Cardiac muscle cell (in vitro differentiated cells and primary cell): ENCODE measurements around the gene ECT2. TPM values are rescaled to one million over a fixed set of nuclear protein-coding genes. Genes with fewer than 3 reads are reported as not detected.

Experiments used
- DNase-seq, 2 donors: peaks; one replicate each; pipeline versions ENCODE4 v3.0.0 to v3.0.0-alpha.2; 2010 to 2017; ENCODE audit warnings: low read depth in 1 of 2, low spot score in 1 of 2
- H3K27ac ChIP-seq: fragments of 200-600 bp; sonication (generic); 2 replicates; pipeline ENCODE4 v1.5.1; 2016
- H3K27me3 ChIP-seq: fragments of 200-600 bp; sonication (generic); 2 replicates; pipeline ENCODE4 v1.6.0; 2016; ENCODE audit warnings: control low read depth
- H3K36me3 ChIP-seq: fragments of 200-600 bp; sonication (generic); 2 replicates; pipeline ENCODE4 v1.5.1; 2016; ENCODE audit warnings: control low read depth
- H3K4me1 ChIP-seq: fragments of 200-600 bp; sonication (generic); 2 replicates; pipeline ENCODE4 v1.8.1; 2017; ENCODE audit warnings: low read depth, mild to moderate bottlenecking, mixed run types
- H3K4me3 ChIP-seq: fragments of 200-600 bp; sonication (generic); 2 replicates; pipeline ENCODE4 v1.5.1; 2016; ENCODE audit warnings: mild to moderate bottlenecking
- H3K9me3 ChIP-seq: fragments of 200-600 bp; sonication (generic); 2 replicates; pipeline ENCODE4 v1.5.1; 2017; ENCODE audit warnings: low read depth, mild to moderate bottlenecking, control low read depth
- CTCF ChIP-seq: IDR thresholded peaks from 2 replicates; pipeline ENCODE4 v1.5.1; 2012; ENCODE audit warnings: low read depth, mild to moderate bottlenecking, low read length
- polyA plus RNA-seq: library from polyadenylated mRNA; unstranded; fragments of >200 nt; fragmentation: Nextera tagmentation; extraction: Ambion mirVana; gene quantifications from 2 replicates; pipeline ENCODE4 v1.2.1, GENCODE V29; 2016
- total RNA-seq: library from RNA; depleted of rRNA; stranded (reverse); fragments of >200 nt; gene quantifications from 2 replicates; pipeline ENCODE4 v1.2.3, GENCODE V29; 2016

ECT2 gene
- total and polyA plus RNA-seq, 2 experiments from 2014 or later = 7.8 to 39.1 TPM

GRCh38 chr3:172813462-172813861 lies 62.9 kb downstream of the ECT2 start:
- H3K4me1 ChIP-seq = peaks cover 26% of the 10 kb centered on the region

GRCh38 chr3:172814738-172815137 lies 64.2 kb downstream of the ECT2 start:
- Histone ChIP-seq H3K9me3 (no peaks in the 10 kb centered on the region), H3K36me3 (no peaks in the 10 kb centered on the region), H3K4me1 (peaks cover 26% of the 10 kb centered on the region), H3K27ac (no peak overlapping the region), H3K4me3 (no peak overlapping the region), H3K27me3 (no peaks in the 10 kb centered on the region)
- TF ChIP-seq CTCF = no peak
- DNase-seq = peak; percentile 20 to 40

More at GRCh38 chr3:172813462-172813861, 62.9 kb downstream of the ECT2 start:
- Histone ChIP-seq H3K36me3 (no peaks in the 10 kb centered on the region), H3K9me3 (no peaks in the 10 kb centered on the region), H3K27me3 (no peaks in the 10 kb centered on the region), H3K27ac (no peak overlapping the region), H3K4me3 (no peak overlapping the region)
- no peak for DNase-seq
- no peak for TF ChIP-seq CTCF

- Histone ChIP-seq H3K27me3 (no peaks in the 10 kb centered on the region), H3K4me1 (peaks cover 26% of the 10 kb centered on the region), H3K4me3 (no peak overlapping the region), H3K36me3 (no peaks in the 10 kb centered on the region), H3K27ac (peak overlapping the region; percentile 49), H3K9me3 (no peaks in the 10 kb centered on the region)
- no peak for TF ChIP-seq CTCF
- DNase-seq = peak in 1 of 2 donors; percentile 42
Measured at GRCh38 chr3:172815857-172816256, 65.3 kb downstream of the ECT2 start.

GRCh38 chr3:172816281-172816680 lies 65.8 kb downstream of the ECT2 start:
- peaks cover 23% of the 10 kb centered on the region for H3K4me1 ChIP-seq
- no peaks in the 10 kb centered on the region for H3K36me3 ChIP-seq
- no peaks in the 10 kb centered on the region for H3K27me3 ChIP-seq
- H3K9me3 ChIP-seq = no peaks in the 10 kb centered on the region
- no peak overlapping the region for H3K4me3 ChIP-seq
- H3K27ac ChIP-seq = no peak overlapping the region
- no peak for TF ChIP-seq CTCF
- no peak for DNase-seq

- Histone ChIP-seq H3K4me1 (peaks cover 22% of the 10 kb centered on the region), H3K27ac (no peak overlapping the region), H3K27me3 (no peaks in the 10 kb centered on the region), H3K36me3 (no peaks in the 10 kb centered on the region), H3K9me3 (no peaks in the 10 kb centered on the region), H3K4me3 (no peak overlapping the region)
- no peak for TF ChIP-seq CTCF
- DNase-seq = no peak
Measured at GRCh38 chr3:172816968-172817367, 66.4 kb downstream of the ECT2 start.

- peaks cover 15% of the 10 kb centered on the region for H3K4me1 ChIP-seq
- H3K36me3 ChIP-seq = no peaks in the 10 kb centered on the region
- no peak for TF ChIP-seq CTCF
- no peaks in the 10 kb centered on the region for H3K9me3 ChIP-seq
- H3K27me3 ChIP-seq = no peaks in the 10 kb centered on the region
- DNase-seq = no peak
- no peak overlapping the region for H3K27ac ChIP-seq
- no peak overlapping the region for H3K4me3 ChIP-seq
Measured at GRCh38 chr3:172820492-172820891, 70.0 kb downstream of the ECT2 start.
